ENCODE data around the gene AZIN2. TPM values are rescaled to one million over a fixed set of nuclear protein-coding genes. Genes with fewer than 3 reads are reported as not detected.

Gene AZIN2
- total and polyA plus RNA-seq, 9 of the 15 experiments (the other 6 are each of a cell fraction or from before 2014, with no cell fraction given): 0.06 to 0.91 (median 0.42) TPM; not detected in 2

DNA sequence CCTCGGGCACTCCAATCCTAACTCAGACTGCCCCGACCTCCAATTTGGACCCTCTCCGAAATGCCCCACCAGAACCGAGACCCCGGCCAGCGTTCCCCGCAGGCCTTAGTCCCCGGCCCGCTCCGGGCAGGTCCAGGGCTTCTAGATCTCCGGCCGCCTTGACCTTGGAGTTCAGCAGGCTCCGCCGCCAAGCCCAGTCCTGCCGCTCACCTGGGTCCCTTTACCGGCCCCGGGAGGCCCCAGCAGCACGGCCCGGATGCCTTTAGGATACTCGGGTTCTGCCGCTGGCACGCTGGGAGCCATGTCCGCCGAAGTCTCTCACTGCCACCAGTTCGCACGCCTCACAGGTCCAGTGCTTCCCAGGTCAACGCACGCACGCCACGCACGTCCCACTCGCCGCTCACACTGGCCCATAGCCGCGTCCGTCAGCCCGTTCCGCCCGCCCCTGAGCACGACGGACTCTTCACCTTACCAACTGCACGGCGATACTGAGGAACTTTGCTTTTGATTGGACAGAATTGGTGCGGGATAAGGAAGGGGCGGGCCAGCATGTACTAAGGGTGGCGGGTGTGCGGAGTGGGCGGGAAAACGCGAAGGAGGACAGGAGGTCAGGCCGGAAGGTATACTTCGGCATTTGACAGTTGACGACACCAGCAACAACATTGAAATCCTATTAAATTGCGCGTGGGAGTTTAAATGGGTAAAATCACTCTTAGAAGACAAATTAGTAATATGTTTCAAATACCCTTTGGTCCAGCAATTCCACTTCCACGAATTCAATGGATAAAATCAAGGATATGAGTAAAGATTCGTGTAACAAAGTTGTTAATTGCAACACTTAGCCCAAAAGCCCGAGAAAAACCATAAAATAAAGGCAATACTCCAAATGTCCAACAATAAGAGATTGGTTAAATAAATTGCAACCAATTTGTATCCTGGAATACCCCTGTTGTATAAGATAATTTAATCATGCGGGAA is 44.1 kb upstream of the AZIN2 start, which contains the start of gene AK2 (continued):
- TF ChIP-seq MTA1 (IDR thresholded peaks at IDR 0.05; ENCODE audit: borderline replicate concordance): 0 out of 2 replicates have a peak, but pooled peaks have one; percentile 31
- no peak for TF ChIP-seq PRMT5 (CRISPR knock-in tag; IDR thresholded peaks at IDR 0.05)
- no peak for TF ChIP-seq TEAD2 (tag; IDR thresholded peaks at IDR 0.05)
- peak; percentile 49; the same call in 1 of the 2 replicates for TF ChIP-seq ZBTB7A (IDR thresholded peaks at IDR 0.05; ENCODE audit: borderline replicate concordance, control insufficient read depth, low read depth, low read length)
- no peak for TF ChIP-seq SLC30A9 (CRISPR knock-in tag; IDR thresholded peaks at IDR 0.05)
- TF ChIP-seq POLR2AphosphoS2 (IDR thresholded peaks at IDR 0.05; ENCODE audit: low read length): no peak
- peak; percentile 97 for TF ChIP-seq NR2C2 (CRISPR knock-in tag; IDR thresholded peaks at IDR 0.05)
- peak; percentile 99 for TF ChIP-seq NR2C2 (tag; IDR thresholded peaks at IDR 0.05)
- TF ChIP-seq, protein P1, sequence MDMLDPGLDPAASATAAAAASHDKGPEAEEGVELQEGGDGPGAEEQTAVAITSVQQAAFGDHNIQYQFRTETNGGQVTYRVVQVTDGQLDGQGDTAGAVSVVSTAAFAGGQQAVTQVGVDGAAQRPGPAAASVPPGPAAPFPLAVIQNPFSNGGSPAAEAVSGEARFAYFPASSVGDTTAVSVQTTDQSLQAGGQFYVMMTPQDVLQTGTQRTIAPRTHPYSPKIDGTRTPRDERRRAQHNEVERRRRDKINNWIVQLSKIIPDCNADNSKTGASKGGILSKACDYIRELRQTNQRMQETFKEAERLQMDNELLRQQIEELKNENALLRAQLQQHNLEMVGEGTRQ (CRISPR knock-in tag; IDR thresholded peaks at IDR 0.05): no peak
- TF ChIP-seq NCOR1 (IDR thresholded peaks at IDR 0.05): no peak
- no peak for TF ChIP-seq MYNN (IDR thresholded peaks at IDR 0.05)
- TF ChIP-seq MYNN (CRISPR knock-in tag; IDR thresholded peaks at IDR 0.05): no peak
- TF ChIP-seq, protein P2, sequence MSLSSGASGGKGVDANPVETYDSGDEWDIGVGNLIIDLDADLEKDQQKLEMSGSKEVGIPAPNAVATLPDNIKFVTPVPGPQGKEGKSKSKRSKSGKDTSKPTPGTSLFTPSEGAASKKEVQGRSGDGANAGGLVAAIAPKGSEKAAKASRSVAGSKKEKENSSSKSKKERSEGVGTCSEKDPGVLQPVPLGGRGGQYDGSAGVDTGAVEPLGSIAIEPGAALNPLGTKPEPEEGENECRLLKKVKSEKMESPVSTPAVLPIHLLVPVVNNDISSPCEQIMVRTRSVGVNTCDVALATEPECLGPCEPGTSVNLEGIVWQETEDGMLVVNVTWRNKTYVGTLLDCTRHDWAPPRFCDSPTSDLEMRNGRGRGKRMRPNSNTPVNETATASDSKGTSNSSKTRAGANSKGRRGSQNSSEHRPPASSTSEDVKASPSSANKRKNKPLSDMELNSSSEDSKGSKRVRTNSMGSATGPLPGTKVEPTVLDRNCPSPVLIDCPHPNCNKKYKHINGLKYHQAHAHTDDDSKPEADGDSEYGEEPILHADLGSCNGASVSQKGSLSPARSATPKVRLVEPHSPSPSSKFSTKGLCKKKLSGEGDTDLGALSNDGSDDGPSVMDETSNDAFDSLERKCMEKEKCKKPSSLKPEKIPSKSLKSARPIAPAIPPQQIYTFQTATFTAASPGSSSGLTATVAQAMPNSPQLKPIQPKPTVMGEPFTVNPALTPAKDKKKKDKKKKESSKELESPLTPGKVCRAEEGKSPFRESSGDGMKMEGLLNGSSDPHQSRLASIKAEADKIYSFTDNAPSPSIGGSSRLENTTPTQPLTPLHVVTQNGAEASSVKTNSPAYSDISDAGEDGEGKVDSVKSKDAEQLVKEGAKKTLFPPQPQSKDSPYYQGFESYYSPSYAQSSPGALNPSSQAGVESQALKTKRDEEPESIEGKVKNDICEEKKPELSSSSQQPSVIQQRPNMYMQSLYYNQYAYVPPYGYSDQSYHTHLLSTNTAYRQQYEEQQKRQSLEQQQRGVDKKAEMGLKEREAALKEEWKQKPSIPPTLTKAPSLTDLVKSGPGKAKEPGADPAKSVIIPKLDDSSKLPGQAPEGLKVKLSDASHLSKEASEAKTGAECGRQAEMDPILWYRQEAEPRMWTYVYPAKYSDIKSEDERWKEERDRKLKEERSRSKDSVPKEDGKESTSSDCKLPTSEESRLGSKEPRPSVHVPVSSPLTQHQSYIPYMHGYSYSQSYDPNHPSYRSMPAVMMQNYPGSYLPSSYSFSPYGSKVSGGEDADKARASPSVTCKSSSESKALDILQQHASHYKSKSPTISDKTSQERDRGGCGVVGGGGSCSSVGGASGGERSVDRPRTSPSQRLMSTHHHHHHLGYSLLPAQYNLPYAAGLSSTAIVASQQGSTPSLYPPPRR (CRISPR knock-in tag; IDR thresholded peaks at IDR 0.05; ENCODE audit: borderline replicate concordance): peak; percentile 88
- TF ChIP-seq U2AF1 (optimal IDR thresholded peaks at IDR 0.05; ENCODE audit: low read depth, low read length): no peak
- no peak for TF ChIP-seq GATAD2A (IDR thresholded peaks at IDR 0.05)
- TF ChIP-seq, protein P3, sequence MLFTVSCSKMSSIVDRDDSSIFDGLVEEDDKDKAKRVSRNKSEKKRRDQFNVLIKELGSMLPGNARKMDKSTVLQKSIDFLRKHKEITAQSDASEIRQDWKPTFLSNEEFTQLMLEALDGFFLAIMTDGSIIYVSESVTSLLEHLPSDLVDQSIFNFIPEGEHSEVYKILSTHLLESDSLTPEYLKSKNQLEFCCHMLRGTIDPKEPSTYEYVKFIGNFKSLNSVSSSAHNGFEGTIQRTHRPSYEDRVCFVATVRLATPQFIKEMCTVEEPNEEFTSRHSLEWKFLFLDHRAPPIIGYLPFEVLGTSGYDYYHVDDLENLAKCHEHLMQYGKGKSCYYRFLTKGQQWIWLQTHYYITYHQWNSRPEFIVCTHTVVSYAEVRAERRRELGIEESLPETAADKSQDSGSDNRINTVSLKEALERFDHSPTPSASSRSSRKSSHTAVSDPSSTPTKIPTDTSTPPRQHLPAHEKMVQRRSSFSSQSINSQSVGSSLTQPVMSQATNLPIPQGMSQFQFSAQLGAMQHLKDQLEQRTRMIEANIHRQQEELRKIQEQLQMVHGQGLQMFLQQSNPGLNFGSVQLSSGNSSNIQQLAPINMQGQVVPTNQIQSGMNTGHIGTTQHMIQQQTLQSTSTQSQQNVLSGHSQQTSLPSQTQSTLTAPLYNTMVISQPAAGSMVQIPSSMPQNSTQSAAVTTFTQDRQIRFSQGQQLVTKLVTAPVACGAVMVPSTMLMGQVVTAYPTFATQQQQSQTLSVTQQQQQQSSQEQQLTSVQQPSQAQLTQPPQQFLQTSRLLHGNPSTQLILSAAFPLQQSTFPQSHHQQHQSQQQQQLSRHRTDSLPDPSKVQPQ (CRISPR knock-in tag; IDR thresholded peaks at IDR 0.05; ENCODE audit: borderline replicate concordance): no peak
- TF ChIP-seq ZNF764 (CRISPR knock-in tag; IDR thresholded peaks at IDR 0.05; ENCODE audit: low read depth): 0 out of 2 replicates have a peak, but pooled peaks have one; percentile 23
- TF ChIP-seq TEAD1 (CRISPR knock-in tag; IDR thresholded peaks at IDR 0.05): peak; percentile 7 to 88; a peak in 2 of 4 replicates

Measured in K562 (cell line).